NCI-H446 treated with DMSO at 0.1 percent for 48 hours (cell line): ENCODE measurements around the gene PPP1R27.

ENCODE experiments used
- DNase-seq: peaks from one replicate; lab custom pipeline; 2025; lab: John Stamatoyannopoulos, UW

Gene PPP1R27

DNA sequence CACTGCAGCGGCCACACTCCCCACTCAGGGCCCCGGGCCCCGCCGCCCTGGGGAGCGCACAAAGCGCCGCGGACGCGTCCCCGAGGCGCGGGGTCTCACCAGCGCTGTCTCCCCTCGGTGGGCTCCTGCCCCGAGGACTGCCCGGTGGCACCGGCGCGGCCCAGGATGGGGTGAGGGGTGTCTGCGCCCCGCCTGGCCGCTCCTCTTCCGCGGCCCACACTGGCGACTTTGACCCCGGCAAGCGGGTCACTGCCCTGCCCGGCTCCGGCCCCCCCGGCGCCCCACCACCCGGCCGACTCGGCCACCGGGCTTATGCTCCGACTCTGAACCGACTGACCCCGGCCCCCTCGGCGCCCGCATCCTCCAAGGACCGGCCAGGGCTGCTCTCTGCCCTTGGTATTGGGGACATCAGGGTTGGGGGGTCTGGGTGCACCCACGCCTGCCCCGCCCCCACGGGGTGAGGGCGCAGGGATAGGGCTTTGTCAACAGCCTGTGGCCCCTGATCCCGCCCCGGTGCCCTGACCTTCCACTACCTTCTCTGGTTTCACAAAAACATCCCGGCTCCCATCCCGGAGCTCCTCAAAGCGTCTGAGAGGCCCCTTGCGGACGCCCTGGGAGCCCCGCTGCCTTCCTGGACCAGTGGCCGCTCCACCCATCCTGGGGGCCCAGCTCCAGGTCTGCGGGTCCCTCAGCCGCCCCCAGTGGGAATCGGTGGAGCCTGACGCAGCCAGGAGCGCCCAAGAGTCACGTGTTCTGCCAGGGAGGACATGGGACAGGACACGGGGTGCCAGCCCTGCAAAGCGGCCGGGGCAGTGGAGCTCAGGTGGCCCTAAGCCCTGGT is 30.1 kb downstream of the PPP1R27 start:
- no peak for DNase-seq

DNA sequence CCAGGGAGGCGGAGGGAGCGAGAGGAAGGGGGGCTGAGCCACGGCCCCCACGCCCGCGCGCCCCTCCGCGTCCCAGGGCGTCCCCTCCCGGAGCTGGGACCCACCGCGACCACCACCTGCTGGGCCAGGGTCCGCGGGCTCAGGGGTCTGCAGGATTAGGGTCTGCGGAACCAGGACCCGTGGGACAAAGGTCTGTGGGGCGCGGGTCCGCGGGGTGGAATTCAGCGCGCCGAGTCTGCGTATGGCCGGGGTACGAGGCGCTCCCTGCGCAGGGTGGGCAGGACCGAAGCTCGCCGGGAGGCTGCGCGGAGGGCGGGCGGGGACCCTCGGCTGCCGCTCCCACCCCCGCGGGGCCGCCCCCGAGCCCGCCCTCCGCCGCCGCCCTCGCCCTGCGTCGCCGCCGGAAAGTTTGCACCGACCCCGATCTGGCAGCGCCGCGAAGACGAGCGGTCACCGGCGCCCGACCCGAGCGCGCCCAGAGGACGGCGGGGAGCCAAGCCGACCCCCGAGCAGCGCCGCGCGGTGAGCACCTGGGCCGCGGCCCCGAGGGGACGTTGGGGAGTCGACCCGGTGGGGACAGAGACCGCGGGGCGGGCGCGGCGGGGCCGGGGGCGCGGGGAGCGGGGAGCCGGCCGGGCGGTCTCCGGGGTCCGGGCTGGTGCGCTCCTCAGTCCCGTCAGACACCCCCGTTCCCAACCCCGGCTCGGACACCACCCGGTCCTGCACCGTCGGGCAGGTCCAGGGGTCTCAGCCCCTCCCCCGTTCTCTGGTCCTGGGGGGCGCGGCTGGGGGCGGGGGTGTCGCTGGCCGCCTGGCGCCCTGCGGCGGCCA is 30.9 kb downstream of the PPP1R27 start, which contains the start of gene GCGR:
Gene GCGR (plus strand): TSS at position 423 of the 831 bp plus-strand sequence. CDS start 4,869 bp downstream, outside the sequence.
- DNase-seq, result no peak

DNA sequence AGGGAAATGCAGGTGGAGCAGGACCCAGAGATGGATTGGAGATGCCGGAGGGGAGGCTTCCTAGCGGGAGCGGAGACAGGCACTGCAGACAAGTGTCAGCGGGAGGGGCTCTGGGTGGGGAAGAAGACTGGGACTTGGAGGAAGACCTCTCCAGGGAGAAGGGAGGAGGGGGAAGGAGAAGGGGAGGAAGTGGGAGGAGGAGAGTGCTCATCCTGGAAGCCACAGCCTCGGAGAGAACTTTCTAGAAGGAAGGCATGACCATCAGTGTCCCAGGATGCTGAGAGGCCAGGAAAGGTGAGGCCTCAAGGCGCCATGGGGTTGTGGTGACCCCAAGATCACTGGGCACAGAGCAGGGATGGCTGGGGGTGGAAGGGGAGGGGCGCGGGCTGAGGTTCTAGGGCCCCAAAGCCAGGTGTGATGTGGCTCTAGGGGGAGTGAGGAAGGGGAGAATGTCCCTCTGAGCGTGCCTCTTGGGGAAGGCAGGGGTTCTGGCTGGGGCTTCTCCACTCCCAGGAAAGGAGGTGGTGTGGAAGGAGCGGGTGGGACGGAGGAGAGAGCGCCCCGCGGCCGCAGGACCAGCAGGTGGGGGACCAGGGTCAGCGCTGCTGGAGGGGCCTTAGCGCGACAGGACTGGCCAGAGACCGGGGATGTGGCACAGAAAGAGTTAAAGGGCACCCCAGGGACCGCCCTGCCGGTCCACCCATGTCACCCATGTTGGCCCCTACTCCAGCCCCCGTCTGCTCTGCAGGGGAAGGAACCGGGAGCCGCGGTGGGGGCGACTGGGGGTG is 31.8 kb downstream of the PPP1R27 start:
- no peak for DNase-seq

DNA sequence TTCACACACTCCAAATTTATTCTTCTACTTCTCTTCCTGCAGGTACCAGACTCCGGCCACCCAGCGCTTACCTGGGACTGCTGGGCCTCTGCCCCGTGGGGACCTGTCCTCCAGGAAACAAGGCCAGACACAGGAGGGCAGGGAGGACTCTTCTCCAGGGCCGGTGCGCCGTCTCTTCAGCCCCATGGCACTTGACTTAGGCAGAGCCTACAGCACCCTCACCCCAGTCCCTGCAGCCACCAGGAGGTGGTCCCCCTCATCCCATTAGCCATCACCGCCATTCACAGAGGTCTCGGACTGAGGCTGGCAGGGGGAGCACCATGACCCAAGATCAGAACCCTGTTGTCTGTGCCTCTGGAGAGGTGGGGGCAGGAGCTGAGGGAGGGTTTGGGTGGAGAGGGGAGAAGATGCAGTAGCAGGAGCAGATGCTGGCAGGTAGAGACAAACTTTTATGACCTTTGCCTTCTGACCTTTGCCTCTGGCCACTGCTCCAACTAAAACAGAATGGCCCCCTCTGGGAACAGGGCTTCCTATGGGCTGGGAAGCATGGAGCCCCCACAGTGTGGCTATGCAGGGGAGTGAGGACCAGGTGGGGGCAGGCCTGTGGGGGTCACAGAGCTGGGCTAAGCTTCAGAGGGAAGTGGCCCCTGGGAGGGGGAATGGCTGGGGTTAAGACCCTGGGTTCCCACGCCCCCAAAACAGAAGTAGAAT is 32.6 kb downstream of the PPP1R27 start:
- no peak for DNase-seq

DNA sequence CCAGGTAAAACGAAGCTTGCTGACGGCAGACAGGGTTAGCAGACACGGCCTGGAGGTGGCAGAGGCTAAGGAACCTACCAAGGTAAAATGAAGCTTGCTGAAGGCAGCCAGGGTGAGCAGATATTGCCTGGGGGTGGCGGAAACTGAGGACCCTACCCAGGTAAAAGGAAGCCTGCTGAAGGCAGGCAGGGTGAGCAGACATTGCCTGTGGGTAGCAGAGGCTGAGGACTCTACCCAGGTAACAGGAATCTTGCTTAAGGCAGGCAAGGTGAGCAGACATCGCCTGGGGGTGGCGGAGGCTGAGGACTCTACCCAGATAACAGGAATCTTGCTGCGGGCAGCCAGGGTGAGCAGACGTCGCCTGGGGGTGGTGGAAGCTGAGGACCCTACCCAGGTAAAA is 33.5 kb downstream of the PPP1R27 start:
- DNase-seq, result no peak

DNA sequence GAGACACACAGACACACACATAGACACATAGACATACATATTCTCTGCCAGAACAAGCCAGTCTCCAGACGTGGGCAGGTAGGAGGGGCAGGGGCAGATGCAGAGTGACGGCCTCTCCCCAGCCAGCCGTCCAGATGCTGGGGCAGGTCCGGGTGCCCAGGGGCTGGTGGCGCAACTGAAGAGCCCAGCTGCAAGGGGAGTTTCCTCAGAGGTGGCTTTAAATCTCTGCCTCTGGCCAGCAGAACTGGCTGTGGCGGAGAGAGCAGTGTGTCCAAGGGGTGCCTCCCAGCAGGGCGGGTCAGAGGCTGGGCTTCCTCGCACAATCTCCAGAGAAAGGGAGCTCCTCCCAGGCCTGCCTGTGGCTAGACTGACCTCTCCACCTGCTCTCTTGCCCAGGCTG is 40.3 kb downstream of the PPP1R27 start:
- DNase-seq, result no peak

DNA sequence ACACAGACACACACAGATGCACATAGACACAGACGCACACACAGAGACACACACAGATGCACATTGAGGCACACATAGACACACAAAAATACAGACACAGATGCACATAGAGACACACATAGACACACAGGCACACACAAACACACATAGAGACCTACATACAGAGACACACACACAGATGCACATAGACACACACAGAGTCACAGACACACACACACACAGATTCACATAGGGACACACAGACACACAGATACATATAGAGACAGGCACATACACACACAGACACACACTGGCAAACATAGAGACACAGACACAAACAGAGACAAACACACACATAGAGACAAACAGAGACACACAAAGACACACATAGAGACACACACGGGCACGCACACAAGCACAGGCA is 40.8 kb downstream of the PPP1R27 start:
- DNase-seq, result no peak

DNA sequence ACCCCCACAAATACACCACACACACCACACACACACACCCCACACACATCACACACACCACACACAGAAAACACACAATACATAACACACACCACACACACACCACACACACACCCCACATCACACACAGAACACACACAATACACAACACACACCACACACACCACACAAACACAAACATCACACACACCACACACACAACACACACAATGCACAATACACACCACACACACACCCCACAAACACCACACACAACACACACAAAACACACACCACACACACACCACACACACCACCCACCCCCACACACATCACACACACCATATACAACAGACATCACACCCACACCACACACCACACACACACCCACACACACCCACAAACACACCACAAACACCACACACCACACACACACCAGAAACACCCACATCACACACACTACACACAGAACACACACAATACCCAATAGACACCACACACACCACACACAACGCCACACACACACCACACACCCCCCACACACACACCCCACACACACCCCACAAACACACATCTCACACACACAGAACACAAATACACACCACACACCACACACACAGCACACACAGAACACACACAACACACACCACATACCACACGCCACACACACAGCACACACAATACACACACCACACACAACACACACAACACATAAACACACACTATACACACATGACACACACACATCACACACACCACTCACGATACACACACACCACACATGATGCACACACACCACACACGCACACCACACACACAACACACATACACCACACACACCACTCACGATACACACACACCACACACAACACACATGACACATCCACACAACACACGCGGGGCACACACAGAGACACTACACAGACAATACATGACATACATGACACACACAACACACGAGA is 41.9 kb downstream of the PPP1R27 start:
- DNase-seq, result no peak
